Type B pancreatic cell (in vitro differentiated cells): ENCODE measurements around the gene FSTL3. TPM values are rescaled to one million over a fixed set of nuclear protein-coding genes. Genes with fewer than 3 reads are reported as not detected.
"Not testable (repeated sequence)": the region's sequence is repeated elsewhere in the genome, so short reads cannot be mapped to it uniquely, and the experiment has no call there.

ENCODE experiments used
- DNase-seq: peaks from one replicate; pipeline ENCODE4 v3.0.0; 2021; ENCODE audit warnings: mixed read lengths; ENCODE audit not compliant: unreplicated experiment; ENCODE audit errors: extremely low spot score
- H3K27ac Mint-ChIP-seq: 2 replicates; pipeline ENCODE4 v1.8.0; 2021; ENCODE audit warnings: mild to moderate bottlenecking, mixed read lengths
- H3K27me3 Mint-ChIP-seq: 2 replicates; pipeline ENCODE4 v1.8.0; 2021; ENCODE audit warnings: mixed read lengths
- H3K36me3 Mint-ChIP-seq: 2 replicates; pipeline ENCODE4 v1.8.0; 2021; ENCODE audit warnings: mixed read lengths
- H3K4me1 Mint-ChIP-seq: one replicate; pipeline ENCODE4 v1.8.0; 2021; ENCODE audit warnings: mixed read lengths; ENCODE audit not compliant: unreplicated experiment
- H3K4me3 Mint-ChIP-seq: 2 replicates; pipeline ENCODE4 v1.8.0; 2021; ENCODE audit warnings: mild to moderate bottlenecking, mixed read lengths
- H3K9me3 Mint-ChIP-seq: 2 replicates; pipeline ENCODE4 v1.8.0; 2021; ENCODE audit warnings: mixed read lengths
- total RNA-seq: library from RNA; stranded (reverse); gene quantifications from 2 replicates; pipeline ENCODE4 v1.2.1, GENCODE V29; 2021; ENCODE audit warnings: low replicate concordance
- TF ChIP-seq, protein P1 (sequence below): fragments of 200-600 bp; sonication (generic); conservative IDR thresholded peaks from 2 replicates; pipeline ENCODE4 v1.5.0; 2021; ENCODE audit warnings: antibody characterized with exemption, mild to moderate bottlenecking

FSTL3 gene
- total RNA-seq, 1 donor from 2014 or later, result 11.0 TPM

DNA sequence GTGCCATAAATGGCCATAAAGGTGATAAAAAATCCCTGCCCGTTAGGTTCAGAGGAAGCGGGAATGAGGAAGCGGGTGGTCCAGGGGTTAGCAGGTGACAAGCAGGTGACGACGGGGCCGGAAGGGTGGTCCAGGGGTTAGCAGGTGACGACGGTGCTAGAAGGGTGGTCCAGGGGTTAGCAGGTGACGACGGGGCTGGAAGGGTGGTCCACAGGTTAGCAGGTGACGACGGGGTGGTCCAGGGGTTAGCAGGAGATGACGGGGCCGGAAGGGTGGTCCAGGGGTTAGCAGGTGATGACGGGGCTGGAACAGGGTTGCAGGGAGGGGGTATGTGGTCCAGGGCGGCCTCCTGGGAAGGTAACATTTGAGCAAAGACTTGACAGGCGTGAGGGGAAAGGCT lies 12.8 kb downstream of the FSTL3 start:
- Mint-ChIP-seq H3K36me3 (no peaks in the 10 kb centered on the region), H3K4me3 (no peak overlapping the region), H3K9me3 (no peaks in the 10 kb centered on the region), H3K4me1 (no peaks in the 10 kb centered on the region), H3K27ac (no peak overlapping the region), H3K27me3 (no peaks in the 10 kb centered on the region)
- TF ChIP-seq, protein P1, sequence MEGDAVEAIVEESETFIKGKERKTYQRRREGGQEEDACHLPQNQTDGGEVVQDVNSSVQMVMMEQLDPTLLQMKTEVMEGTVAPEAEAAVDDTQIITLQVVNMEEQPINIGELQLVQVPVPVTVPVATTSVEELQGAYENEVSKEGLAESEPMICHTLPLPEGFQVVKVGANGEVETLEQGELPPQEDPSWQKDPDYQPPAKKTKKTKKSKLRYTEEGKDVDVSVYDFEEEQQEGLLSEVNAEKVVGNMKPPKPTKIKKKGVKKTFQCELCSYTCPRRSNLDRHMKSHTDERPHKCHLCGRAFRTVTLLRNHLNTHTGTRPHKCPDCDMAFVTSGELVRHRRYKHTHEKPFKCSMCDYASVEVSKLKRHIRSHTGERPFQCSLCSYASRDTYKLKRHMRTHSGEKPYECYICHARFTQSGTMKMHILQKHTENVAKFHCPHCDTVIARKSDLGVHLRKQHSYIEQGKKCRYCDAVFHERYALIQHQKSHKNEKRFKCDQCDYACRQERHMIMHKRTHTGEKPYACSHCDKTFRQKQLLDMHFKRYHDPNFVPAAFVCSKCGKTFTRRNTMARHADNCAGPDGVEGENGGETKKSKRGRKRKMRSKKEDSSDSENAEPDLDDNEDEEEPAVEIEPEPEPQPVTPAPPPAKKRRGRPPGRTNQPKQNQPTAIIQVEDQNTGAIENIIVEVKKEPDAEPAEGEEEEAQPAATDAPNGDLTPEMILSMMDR, result no peak
- DNase-seq, result no peak

DNA sequence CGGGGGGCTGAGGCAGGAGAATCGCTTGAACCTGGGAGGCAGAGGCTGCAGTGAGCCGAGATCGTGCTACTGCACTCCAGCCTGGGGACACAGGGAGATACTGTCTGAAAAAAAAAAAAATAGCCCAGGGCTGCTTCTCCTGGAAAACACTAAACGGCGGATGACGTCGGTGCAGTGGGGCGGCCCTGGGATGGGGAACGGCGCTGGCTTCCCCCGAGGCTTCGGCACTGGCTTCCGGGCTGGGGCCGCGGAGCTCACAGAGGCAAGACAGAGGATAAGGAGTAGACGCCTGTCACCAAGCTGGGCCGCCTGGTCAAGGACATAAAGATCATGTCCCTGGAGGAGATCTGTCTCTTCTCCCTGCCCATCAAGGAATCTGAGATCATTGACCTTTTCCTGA lies 14.0 kb downstream of the FSTL3 start:
- DNase-seq, result no peak
- no peak overlapping the region for H3K27ac Mint-ChIP-seq
- TF ChIP-seq, protein P1, result no peak
- H3K27me3 Mint-ChIP-seq, result no peaks in the 10 kb centered on the region
- H3K36me3 Mint-ChIP-seq, result no peaks in the 10 kb centered on the region
- no peak overlapping the region for H3K4me3 Mint-ChIP-seq
- no peaks in the 10 kb centered on the region for H3K4me1 Mint-ChIP-seq
- H3K9me3 Mint-ChIP-seq, result no peaks in the 10 kb centered on the region

DNA sequence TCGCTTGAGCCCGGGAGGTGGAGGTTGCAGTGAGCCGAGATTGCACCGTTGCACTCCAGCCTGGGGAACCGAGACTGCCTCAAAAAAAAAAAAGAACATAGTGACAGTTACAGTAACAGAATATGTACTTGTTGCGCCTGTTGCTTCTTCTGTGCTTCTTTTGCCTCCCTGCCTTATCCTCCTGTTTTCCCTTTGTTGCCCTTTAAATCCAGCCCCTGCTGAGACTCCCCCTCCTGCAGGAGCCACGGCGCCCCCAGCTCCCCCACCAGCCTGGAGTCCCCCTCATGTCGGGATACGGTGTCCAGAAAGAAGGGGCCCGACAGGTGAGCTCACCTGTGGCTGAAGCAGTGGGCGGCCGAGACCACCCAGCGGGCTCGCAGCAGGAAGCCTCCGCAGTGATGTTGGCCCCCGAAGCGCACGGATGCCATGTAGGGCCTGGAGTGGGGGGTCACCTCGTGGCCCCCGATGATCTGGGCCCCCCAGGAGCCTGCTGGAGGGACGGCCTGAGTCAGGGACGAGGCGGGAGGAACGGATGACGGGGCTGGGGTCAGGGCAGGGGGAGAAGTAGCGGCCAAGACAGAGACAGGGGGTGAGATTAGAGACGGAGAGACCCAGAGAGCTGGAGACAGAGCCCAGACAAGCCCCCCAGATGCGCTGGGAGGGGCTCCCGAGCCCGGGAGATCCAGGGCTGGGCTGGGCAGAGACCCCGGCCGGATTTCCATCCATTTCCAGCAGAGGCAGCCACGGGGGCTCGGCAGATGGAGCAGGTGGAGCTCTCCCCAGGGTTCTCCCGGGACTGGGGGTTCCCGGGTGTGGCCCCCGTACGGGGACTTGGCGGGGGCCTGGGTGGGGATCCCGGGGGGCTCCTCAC lies 18.5 kb downstream of the FSTL3 start:
- TF ChIP-seq, protein P1, result no peak
- H3K4me3 Mint-ChIP-seq, result no peak overlapping the region
- no peaks in the 10 kb centered on the region for H3K4me1 Mint-ChIP-seq
- DNase-seq, result no peak
- H3K27ac Mint-ChIP-seq, result no peak overlapping the region
- H3K27me3 Mint-ChIP-seq, result no peaks in the 10 kb centered on the region
- no peaks in the 10 kb centered on the region for H3K36me3 Mint-ChIP-seq
- H3K9me3 Mint-ChIP-seq, result no peaks in the 10 kb centered on the region

- Mint-ChIP-seq H3K27me3 (no peaks in the 10 kb centered on the region), H3K27ac (no peak within 1 kb of the TSS), H3K36me3 (no peaks in the 10 kb centered on the region), H3K4me1 (no peaks in the 10 kb centered on the region), H3K4me3 (no peak within 1 kb of the TSS), H3K9me3 (no peaks in the 10 kb centered on the region)
- no peak for DNase-seq
- TF ChIP-seq, protein P1, result no peak
Observed at GRCh38 chr19:695352-695949, 19.3 kb downstream of the FSTL3 start, which contains the start of gene PRSS57. PRSS57 (minus strand) TSS chr19:695452; CDS start chr19:695430, 22 bp downstream.

- H3K27ac Mint-ChIP-seq, DNase-seq, H3K4me1 Mint-ChIP-seq, H3K4me3 Mint-ChIP-seq, H3K27me3 Mint-ChIP-seq, H3K9me3 Mint-ChIP-seq, H3K36me3 Mint-ChIP-seq: not testable (repeated sequence)
Observed at GRCh38 chr19:698529-698928, 22.3 kb downstream of the FSTL3 start.

- not testable (repeated sequence) for H3K4me1 Mint-ChIP-seq, H3K9me3 Mint-ChIP-seq, H3K27ac Mint-ChIP-seq, H3K4me3 Mint-ChIP-seq, DNase-seq, H3K27me3 Mint-ChIP-seq, H3K36me3 Mint-ChIP-seq
Observed at GRCh38 chr19:699885-700284, 23.7 kb downstream of the FSTL3 start.

- H3K27ac Mint-ChIP-seq, H3K4me1 Mint-ChIP-seq, H3K36me3 Mint-ChIP-seq, DNase-seq, H3K4me3 Mint-ChIP-seq, H3K9me3 Mint-ChIP-seq, H3K27me3 Mint-ChIP-seq: not testable (repeated sequence)
Observed at GRCh38 chr19:702847-703246, 26.7 kb downstream of the FSTL3 start.
